ENCODE results near the gene CELF2.
A peak's percentile ranks its signal among the peaks of the same experiment; 100 is the strongest.

Gene CELF2

DNA sequence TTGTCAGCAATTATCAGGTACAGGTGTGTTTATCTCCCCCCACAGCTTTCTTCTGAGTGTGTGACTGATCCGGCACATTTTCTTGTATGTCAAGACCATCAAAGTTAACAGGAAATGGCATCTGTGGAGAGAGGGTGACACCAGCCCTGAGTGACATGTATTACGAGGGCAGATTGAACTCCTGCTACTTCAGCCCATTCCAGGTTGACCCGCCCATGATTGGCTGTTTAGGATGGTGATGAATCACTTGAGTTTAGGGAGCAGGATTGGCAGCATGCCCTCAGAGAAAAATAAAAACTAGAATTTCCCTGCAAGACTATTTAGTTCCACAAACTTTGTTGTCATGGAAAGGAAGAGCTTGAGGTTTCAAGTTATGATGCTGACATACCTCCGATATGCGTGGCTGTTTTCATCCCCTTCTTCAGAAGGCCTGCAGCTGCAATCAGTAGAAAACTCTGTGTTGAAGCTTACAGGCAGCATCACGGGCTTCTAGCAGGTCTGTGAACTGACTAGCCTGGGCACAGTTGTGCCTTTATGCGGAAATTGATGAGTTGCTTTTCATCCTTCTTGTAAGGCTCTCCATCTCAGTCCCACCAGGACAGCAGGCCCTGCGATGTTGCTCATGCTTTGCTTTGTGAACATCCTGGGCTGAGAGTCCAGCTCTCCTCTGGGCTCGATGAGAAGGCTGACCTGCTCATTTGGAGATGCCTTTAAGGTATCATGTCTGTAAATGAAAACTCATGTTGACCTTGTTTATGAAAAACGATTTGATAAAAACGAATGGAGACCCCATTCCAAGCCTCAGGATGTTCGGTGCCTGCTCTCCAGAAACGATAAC, 8.0 kb upstream of the CELF2 start:
- TF ChIP-seq, protein P1, sequence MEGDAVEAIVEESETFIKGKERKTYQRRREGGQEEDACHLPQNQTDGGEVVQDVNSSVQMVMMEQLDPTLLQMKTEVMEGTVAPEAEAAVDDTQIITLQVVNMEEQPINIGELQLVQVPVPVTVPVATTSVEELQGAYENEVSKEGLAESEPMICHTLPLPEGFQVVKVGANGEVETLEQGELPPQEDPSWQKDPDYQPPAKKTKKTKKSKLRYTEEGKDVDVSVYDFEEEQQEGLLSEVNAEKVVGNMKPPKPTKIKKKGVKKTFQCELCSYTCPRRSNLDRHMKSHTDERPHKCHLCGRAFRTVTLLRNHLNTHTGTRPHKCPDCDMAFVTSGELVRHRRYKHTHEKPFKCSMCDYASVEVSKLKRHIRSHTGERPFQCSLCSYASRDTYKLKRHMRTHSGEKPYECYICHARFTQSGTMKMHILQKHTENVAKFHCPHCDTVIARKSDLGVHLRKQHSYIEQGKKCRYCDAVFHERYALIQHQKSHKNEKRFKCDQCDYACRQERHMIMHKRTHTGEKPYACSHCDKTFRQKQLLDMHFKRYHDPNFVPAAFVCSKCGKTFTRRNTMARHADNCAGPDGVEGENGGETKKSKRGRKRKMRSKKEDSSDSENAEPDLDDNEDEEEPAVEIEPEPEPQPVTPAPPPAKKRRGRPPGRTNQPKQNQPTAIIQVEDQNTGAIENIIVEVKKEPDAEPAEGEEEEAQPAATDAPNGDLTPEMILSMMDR (IDR thresholded peaks at IDR 0.05; ENCODE audit: insufficient read depth, low read depth, low read length, missing control alignments): no peak
- peak; percentile 54 for DNase-seq (ENCODE audit: low read depth)
- no peak overlapping the region for H3K4me3 ChIP-seq (ENCODE audit: low read length)

DNA sequence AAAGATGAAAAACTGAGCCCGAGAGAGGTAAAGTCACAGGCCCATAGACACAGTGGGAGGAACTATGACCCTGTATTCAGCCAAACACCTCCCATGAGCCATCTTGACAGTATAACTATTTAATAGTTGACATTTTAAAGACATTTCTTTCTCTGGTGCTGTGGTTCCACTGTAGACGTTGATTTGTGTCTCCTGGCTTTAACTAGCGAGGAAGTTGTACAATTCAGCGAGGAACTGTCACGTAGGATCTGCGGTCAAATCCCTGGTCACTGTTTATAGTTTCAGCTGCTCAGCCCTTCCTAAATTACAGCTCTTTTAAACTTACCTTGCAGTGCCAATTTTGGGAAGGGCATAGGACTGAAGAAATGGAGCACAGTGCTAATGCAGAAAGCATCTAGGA, 7.1 kb upstream of the CELF2 start:
- no peak for DNase-seq (ENCODE audit: low read depth)
- H3K4me3 ChIP-seq (ENCODE audit: low read length): no peak overlapping the region
- TF ChIP-seq, protein P1 (IDR thresholded peaks at IDR 0.05; ENCODE audit: insufficient read depth, low read depth, low read length, missing control alignments): no peak

DNA sequence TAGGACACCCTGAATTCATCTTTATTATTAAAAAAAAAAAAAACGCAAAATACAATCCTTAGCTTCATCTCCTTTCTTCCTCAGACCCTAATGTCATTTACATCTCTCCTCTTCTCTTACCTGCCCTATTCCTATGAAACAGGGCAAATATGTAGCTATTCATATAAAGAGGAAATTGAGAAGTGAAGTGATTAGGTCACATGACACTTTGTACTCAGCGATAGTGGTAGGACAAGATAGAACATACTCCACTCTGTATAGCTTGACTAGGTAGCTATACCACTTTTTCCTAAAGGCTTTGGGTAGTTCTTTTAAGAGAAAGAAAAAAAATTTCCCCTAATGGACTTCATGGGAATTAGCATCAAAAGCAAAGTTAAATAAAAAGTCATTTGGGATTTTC, 6.2 kb upstream of the CELF2 start:
- DNase-seq (ENCODE audit: low read depth): no peak
- TF ChIP-seq, protein P1 (IDR thresholded peaks at IDR 0.05; ENCODE audit: insufficient read depth, low read depth, low read length, missing control alignments): no peak
- no peak overlapping the region for H3K4me3 ChIP-seq (ENCODE audit: low read length)

DNA sequence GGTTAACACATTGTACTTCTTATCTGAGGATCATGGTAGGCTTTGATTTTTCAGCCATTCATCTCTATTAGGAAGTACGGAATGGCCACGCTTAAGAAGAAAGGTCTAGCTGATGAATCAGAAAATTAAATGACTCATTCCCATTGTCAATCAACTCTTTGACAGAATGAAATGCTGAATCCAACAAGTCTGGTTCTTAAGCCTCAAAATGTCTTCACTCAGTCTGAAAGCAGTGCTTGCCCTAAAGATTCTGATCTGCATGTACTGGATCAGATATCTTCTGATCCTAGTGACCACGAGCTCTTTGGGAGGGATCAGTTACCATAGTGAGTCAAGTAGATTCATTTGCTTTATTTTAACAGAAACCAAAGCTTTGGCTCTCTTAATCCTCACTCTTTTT, 5.7 kb upstream of the CELF2 start:
- DNase-seq (ENCODE audit: low read depth): peak; percentile 69
- no peak overlapping the region for H3K4me3 ChIP-seq (ENCODE audit: low read length)
- TF ChIP-seq, protein P1 (IDR thresholded peaks at IDR 0.05; ENCODE audit: insufficient read depth, low read depth, low read length, missing control alignments): no peak

DNA sequence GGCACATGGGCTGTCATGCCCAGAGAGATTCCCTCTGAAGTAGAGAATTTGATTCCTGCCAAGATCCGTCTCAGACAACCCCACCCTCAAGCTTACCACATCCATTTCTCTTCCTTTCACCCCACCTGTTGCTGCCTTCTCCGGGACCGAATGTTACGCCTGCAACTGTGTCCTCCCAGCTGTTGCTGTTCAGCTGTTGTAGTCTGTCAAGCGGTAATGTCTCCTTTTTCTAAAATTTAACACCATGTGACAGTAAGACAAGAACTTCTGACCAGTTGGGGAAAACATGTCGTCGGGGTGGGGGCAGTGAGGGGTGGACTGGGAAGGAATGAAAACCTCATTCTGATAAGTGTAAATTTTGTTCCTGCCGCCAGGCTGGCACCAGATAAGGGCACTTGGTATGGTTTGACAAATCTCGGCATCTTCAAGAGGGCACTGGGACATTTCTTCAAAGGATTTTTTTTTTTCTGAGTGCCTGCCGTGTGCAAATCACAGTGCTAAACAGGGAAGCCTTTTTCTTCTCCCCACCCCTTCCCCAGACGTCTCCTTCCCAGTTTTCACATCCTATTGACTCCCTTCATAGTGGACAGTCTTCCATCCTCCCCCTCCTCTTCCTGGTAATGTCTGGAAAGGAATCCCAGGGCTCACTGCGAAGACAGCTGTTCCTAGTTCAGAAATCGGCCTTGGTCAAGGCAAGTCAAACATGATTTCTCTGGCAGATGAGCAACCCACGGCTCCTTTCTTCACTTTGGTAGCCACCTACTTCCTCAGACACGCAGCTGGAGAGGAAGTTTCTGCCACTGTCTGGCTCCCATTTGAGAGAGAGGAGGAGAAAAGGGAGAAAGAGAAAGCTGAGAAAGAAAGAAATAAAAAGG, 5.0 kb upstream of the CELF2 start:
- DNase-seq (ENCODE audit: low read depth): no peak
- H3K4me3 ChIP-seq (ENCODE audit: low read length): no peak overlapping the region
- TF ChIP-seq, protein P1 (IDR thresholded peaks at IDR 0.05; ENCODE audit: insufficient read depth, low read depth, low read length, missing control alignments): no peak

DNA sequence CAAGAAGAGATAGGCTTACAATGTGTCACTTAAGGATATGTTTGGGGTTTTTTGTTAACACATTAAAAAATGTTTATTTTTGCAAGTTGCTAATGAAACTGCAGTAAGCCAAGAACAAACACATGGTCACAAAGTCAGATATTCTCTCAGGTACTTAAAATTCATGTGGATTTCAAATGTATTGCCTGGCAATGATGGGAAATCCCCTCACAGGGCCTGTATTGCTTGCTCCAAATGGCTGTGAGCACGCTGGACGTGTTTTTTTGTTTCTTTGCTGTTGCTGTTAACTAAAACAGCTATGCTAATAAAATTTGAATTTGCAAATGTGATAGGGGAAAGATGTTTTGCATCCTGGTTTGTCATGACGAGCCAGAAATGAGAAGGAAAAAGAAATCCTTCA, 3.8 kb upstream of the CELF2 start:
- no peak overlapping the region for H3K4me3 ChIP-seq (ENCODE audit: low read length)
- DNase-seq (ENCODE audit: low read depth): no peak
- TF ChIP-seq, protein P1 (IDR thresholded peaks at IDR 0.05; ENCODE audit: insufficient read depth, low read depth, low read length, missing control alignments): no peak

Measured in epithelial cell of esophagus (primary cell).